Stimulated activated CD8-positive, alpha-beta memory T cell treated with anti-CD3 and anti-CD28 coated beads, Interleukin-15, amount 100 ng/mL, for 24 hours (primary cell): ENCODE results near the gene SIN3B.
"Not testable (repeated sequence)": the region's sequence is repeated elsewhere in the genome, so short reads cannot be mapped to it uniquely, and the experiment has no call there.

ENCODE experiments used
- DNase-seq: peaks from one replicate; pipeline ENCODE4 v3.0.0-alpha.2; 2020; ENCODE audit warnings: low read depth

SIN3B gene, protein sequence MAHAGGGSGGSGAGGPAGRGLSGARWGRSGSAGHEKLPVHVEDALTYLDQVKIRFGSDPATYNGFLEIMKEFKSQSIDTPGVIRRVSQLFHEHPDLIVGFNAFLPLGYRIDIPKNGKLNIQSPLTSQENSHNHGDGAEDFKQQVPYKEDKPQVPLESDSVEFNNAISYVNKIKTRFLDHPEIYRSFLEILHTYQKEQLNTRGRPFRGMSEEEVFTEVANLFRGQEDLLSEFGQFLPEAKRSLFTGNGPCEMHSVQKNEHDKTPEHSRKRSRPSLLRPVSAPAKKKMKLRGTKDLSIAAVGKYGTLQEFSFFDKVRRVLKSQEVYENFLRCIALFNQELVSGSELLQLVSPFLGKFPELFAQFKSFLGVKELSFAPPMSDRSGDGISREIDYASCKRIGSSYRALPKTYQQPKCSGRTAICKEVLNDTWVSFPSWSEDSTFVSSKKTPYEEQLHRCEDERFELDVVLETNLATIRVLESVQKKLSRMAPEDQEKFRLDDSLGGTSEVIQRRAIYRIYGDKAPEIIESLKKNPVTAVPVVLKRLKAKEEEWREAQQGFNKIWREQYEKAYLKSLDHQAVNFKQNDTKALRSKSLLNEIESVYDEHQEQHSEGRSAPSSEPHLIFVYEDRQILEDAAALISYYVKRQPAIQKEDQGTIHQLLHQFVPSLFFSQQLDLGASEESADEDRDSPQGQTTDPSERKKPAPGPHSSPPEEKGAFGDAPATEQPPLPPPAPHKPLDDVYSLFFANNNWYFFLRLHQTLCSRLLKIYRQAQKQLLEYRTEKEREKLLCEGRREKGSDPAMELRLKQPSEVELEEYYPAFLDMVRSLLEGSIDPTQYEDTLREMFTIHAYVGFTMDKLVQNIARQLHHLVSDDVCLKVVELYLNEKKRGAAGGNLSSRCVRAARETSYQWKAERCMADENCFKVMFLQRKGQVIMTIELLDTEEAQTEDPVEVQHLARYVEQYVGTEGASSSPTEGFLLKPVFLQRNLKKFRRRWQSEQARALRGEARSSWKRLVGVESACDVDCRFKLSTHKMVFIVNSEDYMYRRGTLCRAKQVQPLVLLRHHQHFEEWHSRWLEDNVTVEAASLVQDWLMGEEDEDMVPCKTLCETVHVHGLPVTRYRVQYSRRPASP

DNA sequence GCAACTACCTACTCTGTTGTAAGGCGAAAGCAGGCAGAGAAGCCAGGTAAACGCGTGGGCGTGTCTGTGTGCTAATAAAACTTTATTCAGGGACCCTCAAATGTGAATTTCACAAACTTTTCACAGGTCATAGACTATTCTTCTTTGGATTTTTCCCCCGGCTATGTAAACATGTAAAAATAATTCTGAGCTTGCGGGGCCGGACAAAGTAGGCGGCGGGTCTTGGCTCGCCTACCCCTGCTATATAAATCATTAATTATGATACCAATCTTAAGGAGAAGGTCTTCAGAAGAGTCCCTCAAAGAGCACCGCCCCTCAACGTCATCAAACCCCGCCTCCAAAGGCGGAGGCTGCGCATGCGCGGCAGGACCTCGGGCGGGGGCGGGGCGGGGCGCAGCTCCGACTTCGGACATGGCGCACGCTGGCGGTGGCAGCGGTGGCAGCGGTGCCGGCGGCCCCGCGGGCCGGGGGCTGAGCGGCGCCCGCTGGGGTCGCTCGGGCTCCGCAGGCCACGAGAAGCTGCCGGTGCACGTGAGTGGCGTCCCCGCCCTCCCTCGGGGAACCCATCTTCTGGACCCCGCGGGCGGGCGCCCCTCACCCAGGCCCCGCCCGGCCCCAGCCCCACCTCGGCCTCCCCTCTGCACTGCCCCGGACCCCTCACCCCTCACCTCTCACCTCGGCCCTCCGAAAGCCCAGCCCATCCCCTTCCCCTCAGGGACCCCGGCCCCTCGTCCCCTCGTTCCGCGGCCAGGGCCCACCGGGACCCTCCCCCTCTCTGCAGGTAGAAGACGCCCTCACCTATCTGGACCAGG lies at the start of gene SIN3B:
SIN3B (plus strand) TSS at position 389 of the 812 bp plus-strand sequence; CDS start at position 412, 23 bp downstream.
- DNase-seq, result peak; percentile 85

DNA sequence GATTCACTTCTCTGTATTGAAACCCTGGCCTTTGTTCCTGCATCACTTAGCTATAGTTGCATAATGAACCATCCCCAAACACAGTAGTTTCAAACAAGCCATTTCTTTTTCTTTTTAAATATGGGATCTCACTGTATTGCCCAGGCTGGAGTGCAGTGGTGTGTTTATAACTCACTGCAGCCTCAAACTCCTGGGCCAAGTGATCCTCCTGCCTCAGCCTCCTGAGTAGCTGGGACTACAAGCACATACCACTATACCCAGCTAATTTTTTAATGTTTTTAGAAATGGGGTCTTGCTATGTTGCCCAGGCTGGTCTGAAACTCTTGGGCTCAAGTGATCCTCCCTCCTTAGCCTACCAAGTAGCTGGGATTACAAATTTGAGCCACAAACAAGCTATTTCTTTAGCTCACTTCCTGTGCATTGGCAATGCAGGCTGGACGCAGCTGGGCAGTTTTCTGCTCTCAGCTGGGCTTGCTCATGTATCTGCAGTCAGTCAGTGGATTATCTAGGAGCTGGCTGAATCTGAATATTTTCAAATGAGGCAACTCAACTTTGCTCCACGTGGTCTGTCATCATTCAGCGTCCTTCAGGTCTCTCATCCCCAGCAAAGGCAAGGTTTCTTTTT lies 49.5 kb upstream of the SIN3B start:
- DNase-seq, result no peak

DNA sequence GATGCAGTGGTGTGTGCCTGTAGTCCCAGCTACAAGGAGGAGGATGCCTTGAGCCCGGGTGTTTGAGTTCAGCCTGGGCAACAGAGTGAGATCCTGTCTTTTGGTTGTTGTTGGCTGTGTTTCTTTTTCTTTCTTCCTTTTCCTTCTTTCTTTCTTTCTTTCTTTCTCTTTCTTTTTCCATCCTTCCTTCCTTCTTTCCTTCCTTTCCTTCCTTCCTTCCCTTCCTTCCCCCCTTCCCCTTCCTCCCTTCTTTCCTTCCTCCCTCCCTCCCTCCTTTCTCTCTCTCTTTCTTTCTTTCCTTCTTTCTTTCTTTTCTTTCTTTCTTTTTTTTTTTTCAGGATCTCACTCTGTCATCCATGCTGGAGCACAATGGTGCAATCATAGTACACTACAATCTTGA lies 46.5 kb upstream of the SIN3B start:
- DNase-seq, result no peak

DNA sequence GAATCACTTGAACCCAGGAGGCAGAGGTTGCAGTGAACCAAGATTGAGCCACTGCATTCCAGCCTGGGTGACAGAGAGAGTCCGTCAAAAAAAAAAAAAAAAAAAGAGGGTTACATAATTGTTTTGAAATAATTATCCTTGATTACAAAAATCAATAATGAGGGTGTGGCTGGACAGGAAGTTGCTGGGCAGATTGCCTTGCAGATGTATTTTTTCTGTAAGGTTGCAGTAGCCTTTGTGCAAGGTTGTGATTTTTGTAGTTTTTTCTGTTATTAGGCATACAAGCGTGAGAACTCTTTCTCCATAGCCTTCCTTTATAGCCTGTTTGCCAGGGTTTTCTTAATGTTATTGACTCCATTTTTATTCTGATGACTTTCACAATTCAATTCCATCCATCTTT lies 40.7 kb upstream of the SIN3B start:
- no peak for DNase-seq

DNA sequence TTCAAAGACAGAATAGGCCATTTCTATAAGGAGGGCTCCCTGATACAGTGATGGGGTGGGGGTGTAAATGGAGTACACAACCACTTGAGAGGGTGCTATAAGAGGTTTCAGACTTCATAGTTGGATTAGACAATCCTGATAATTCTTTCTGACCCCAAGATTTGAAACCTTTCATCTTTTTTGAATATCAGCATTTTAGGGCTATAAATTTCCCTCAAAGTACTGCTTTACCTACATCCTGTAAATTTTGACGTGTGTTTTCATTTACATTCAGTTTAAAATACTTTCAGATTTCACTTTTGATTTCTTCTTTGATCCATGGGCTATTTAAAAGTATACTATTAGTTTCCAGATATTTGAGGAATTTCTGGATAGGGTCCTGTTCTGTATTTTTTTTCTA lies 40.0 kb upstream of the SIN3B start:
- no peak for DNase-seq

DNA sequence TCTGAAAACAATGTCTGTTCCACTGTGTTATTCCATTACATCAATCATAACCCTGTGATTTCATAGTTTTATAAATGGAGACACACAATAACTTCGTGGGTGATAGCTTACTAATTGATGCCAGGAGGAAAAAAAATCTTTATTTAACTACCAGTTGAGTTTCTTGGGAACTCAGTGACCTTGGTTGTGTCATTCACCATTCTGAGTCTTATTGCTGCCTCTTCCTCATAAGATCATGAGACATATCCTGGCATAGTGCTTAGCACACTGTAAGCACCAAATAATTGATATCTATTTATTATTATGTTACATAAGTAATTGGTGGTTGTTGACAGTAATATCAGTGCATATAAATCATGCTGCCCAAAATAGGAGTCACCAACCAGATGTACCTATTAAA lies 39.1 kb upstream of the SIN3B start:
- no peak for DNase-seq

DNA sequence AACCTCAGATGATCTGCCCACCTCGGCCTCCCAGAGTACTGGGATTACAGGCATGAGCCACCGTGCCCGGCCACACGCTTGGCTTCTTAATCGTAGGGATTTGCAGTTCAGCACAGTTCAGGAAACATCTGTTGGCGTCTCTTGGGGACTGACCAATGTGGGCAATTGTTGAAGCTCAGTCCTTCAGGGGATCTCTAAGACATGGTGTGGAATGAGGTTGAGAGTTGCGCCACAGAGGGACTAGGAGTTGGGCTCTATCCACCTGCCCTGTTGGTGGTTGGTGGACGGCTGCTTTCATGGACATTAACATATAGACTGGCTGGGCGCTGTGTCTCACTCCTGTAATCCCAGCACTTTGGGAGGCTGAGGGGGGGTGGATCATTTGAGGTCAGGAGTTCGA lies 37.3 kb upstream of the SIN3B start:
- no peak for DNase-seq

DNA sequence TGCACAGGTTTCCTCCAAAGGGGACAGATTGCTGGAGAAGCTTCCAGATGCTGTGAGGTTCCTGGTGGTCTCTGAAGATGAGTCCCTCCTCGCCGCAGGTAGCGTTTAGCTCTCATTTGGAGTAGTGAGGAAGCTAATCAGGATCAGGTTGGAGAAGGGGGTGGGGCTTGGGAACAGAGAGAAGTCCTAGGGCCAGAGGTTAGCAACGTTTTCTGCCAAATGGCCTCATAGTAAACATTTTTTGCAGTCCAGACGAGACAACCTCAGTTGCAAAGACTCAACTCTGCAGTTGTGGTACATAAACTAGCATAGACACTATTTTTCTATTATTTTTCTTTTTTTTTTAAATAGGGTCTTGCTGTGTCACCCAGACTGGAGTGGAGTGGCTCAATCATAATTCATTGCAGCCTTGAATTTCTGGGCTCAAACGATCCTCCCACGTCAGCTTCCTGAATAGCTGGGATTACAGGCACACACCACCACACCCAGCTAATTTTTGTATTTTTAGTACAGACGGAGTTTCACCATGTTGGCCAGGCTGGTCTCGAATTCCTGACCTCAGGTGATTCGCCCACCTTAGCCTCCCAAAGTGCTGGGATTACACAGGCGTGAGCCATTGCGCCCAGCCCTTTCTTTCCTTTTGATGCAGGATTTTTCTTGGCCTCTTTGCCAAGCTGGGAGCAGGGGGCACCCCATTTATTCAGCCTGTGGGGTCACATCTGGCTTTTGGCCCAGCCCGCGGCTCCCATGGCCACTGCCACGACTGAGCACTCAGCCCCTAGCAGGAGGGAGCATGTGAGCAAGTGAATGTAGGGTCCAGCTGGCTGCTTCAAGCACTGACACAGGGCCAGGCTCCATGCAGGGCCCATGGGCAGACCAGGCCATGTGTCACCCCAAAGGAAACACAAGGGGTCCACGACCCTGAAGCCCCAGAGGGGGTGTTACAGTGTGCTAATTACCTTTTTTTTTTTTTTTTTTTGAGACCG lies 34.4 kb upstream of the SIN3B start:
- no peak for DNase-seq

DNA sequence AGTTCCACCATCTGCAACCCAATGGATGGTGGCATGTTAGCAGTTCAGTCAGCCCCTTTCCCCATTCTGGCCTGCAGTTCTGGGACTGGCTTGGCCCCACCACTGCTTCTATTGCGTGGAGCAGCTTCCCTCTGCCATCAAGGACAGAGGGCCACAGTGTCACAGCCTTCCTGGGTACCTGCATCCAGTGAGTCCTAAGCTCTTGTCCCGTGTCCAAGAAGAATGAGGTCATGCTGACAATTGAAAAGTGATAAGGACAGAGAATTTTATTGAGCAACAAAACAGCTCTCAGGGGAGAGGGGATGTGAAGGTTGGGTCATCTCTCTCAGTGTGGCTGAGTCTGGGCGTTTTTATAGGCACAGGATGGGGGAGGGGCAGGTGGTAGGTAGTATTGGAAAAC lies 33.5 kb upstream of the SIN3B start:
- DNase-seq, result no peak

DNA sequence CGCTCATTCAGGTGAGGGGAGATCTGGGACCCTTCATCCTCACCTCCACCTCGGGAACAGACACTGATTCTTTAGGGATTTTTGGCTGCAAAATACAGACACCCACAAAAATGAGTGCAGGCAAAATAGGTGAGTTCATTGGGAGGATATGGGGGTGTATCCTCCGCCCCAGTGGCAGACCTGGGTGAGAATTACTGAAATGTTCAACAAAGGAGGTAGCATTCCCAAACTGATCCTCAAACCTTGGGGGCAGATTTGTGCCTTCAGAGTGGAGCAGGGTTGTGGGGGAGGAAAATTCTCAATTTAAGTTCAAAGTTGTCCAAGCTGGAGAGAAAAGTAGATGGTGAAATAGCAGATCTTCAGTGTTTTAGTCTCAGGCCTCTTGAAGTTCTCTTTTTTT lies 31.3 kb upstream of the SIN3B start:
- no peak for DNase-seq

DNA sequence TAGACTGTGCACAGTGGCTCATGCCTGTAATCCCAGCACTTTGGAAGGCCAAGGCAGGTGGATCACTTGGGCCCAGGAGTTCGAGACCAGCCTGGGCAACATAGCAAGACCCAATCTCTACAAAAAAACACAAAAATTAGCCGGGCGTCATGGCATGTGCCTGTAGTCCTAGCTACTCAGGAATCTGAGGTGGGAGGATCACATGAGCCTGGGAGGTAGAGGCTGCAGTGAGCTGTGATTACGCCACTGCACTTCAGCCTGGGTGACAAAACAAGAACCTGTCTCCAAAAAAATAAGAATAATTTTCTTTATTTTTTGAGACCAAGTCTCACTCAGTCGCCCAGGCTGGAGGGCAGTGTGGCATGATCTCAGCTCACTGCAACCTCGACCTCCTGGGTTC lies 30.9 kb upstream of the SIN3B start:
- not testable (repeated sequence) for DNase-seq

DNA sequence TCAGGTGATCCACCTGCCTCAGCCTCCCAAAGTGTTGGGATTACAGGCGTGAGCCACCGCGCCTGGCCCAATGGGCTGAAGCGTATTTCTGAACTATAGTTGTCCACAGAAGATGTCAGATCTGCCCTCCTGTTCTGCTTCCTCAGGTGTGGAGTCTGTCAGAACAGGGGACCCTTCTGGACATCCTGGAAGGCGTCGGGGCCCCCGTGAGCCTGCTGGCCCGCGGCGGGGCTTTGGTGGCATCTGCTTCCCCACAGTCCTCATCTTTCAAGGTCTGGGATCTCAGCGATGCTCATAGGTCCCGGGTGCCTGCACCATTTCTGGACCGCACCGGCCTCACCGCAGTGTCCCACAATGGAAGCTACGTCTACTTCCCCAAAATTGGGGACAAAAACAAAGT lies 29.5 kb upstream of the SIN3B start:
- no peak for DNase-seq

DNA sequence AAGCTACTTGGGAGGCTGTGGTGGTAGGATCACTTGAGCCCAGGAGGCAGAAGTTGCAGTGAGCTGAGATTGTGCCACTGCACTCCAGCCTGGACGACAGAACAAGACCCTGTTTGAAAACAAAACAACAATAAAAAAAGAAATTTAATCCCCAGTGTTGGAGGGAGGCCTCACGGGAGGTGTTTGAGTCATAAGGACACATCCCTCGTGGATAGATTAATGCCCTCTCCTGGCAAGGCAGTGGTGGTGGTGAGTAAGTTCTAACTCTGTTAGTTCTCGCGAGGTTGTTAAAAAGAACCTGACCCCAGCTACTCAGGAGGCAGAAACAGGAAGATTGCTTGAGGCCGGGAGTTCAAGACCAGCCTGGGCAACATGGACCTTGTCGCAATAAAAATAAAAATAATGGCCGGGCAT lies 27.6 kb upstream of the SIN3B start:
- no peak for DNase-seq

DNA sequence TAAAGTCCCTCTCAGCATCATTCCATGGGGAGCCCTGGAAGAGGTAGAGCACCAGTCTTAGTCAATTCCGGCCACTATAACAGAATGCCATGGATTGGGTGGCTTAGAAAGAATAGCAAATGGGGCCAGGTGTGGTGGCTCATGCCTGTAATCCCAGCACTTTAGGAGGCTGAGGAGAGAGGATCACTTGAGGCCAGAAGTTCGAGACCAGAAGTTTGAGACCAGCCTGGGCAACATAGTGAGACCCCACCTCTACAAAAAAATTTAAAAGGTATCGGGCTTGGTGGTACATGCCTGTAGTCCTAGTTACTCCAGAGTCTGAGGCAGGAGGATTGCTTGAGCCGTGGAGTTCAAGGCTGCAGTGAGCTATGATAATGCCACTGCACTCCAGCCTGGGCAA lies 25.0 kb upstream of the SIN3B start:
- DNase-seq, result no peak

DNA sequence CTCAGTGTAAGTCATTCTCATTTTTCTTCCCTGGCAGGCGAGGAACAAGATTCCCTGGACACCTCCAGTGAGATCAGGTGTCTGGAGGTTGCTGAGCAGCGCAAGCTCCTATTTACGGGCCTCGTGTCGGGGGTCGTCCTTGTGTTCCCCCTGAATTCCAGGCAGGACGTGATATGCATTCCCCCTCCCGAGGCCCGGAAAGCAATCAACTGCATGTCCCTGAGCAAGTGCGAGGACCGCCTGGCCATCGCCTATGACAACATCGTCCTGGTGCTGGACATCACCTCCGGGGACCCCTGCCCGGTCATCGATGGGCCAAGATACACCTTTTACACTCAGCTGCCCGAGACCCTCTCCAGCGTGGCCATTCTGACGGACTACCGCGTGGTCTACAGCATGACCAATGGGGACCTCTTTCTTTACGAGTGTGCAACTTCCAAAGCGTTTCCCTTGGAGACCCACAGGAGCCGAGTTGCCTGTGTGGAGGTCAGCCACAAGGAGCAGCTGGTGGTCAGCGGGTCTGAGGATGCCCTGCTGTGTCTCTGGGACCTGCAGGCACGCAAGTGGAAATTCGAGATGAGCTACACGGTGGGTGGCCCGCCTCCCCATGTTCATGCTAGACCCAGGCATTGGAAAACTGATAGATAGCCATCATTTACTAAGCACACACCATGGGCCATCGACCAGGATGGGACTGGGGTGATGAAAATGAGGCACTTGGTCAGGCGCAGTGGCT lies 21.5 kb upstream of the SIN3B start:
- no peak for DNase-seq

DNA sequence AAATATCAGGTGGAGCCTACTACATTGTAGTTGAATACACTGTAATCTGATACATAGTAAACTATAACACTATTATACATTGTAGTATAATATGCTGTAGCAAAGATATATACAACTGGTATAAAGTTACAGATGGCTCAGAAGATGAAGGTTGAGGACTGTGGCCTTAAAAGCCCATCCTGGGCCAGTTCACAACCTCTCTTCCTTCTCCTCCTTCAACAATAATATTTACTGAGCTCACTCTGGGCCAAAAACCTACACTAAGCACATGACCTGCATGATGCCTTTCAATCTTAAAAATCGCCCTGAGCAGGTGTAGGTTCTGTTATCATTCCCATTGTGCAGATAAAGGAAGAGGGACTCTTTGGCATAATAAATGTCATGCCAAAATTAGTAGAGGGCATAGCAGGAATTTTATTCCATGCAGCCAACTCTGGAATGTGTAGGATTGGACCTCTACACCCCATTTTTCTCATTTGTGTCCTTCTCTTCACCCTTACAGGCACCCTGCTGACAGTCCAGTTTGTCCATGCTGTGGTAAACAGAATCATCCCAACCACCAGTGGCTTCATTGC lies 14.6 kb upstream of the SIN3B start:
- no peak for DNase-seq

DNA sequence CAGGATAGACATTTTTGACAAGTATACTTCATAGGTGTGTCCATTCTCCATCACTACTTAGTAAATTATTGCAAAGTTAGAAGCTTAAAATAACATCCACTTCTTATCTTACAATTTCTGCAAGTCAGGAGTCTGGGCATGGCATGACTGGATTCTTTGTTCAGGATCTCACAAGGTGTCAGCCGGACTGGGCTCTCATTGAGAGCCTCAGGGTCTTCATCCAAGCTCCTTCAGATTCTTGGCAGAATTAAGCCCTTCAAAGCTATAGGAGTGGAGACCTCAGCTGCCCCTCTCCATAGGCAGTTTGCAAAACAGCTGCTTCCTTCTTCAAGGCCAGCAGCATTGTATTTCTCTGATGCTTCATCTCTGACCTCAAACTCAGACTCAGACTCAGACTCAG lies 9.1 kb upstream of the SIN3B start:
- no peak for DNase-seq

DNA sequence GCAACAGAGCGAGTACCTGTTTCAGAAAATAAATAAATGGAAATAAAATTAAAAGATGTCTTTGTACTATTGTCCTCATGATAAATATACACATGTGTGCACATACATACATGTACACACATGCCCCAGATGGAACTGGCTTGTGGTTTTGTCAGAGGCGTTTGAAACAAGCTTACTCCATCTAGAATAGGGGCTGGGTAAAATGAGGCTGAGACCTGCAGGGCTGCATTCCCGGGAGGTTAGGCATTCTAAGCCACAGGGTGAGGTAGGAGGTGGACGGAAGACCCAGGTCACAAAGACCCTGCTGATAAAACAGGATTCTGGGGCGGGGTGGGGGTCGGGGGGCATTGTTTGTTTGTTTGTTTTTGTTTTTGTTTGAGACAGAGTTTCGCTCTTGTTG lies 8.1 kb upstream of the SIN3B start:
- no peak for DNase-seq

DNA sequence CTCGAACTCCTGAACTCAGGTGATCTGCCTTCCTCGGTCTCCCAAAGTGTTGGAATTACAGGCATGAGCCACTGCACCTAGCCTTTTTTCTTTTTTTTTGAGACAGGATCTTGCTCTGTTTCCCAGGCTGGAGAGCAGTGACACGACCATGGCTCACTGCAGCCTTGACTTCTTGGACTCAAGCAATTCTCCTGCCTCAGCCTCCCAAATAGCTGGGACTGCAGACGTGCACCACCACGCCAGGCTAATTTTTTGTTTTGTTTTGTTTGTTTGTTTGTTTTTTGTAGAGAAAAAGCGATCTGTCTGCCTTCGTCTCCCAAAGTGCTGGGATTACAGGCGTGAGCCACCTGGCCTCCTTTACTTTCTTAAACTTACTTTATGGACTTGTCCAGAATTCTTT lies 6.5 kb upstream of the SIN3B start:
- no peak for DNase-seq
